Prostate gland (tissue), 2 donors: ENCODE results near the gene PDE4D.

ENCODE experiments used
- CTCF ChIP-seq, 4 experiments: fragments of 200-600 bp in 2 of 4; fragments of 450-650 bp in 2 of 4; sonication (generic) in 2 of 4; IDR thresholded peaks; 1 replicate in 3 of 4; 2 replicates in 1 of 4; pipeline ENCODE4 v1.5.1; 2016 to 2019; ENCODE audit warnings: antibody characterized with exemption in 4 of 4, mild to moderate bottlenecking in 2 of 4, moderate library complexity in 2 of 4
- POLR2AphosphoS5 ChIP-seq: sonication (generic); formaldehyde crosslinking; IDR thresholded peaks from one replicate; pipeline ENCODE4 v1.6.1; 2017; ENCODE audit warnings: antibody characterized with exemption

- TF ChIP-seq CTCF (IDR thresholded peaks at IDR 0.05) (peak; percentile 80 to 93 (median 90)), POLR2AphosphoS5 (peak; percentile 49)
Observed at GRCh38 chr5:59799668-59800346, 93.7 kb downstream of the PDE4D start.
